ENCODE data around the gene PKLR. TPM values are rescaled to one million over a fixed set of nuclear protein-coding genes. Genes with fewer than 3 reads are reported as not detected.

The PKLR gene
- total RNA-seq, 1 experiment from 2014 or later, result not detected

DNA sequence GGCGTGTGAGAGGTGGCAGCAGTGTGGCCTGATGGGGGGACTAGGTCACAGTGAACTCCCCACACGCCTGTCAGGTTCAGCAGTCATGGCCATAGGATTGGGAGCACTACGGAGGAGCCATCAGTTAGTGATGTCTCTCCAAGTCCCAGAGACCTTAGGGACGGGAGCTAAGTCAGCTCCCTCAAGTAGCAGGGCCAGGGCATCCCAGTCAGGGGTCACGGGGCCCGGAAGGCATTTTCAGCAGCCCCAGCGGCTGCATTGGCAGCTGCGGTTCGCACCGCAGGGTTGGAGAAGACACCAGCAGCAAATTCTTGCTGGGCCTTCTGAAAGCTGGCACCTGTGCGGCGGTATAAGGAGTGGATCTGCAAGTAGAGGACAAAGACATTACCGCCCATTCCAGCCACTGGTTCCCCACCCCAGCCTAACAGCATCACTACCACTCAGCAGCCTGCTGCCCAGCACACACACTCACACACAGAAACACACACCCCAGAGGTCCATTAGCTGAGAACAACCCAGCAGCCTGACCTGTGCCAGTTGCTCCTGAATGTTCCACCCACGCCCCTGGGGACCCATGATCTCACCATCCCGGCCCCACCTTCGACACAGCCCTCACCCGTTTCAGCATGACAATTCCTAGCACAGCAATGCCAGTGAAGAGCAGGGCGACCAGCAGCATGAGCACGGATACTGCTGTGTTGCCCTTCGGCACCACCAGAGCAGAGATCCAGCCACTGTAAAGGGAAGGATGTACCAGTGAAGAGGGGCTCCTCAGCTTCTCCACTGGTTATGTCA, 45.0 kb downstream of the PKLR start:
- peaks cover 39% of the 10 kb centered on the region for H3K36me3 Mint-ChIP-seq (ENCODE audit: insufficient read depth, unreplicated experiment)
- peaks cover 20% of the 10 kb centered on the region for H3K4me1 Mint-ChIP-seq (ENCODE audit: low read depth, unreplicated experiment)
- ChIA-PET POLR2A (no interaction called here), CTCF (interaction anchor here (0.6 to 1.6 kb wide), 2 partner anchors 17 to 67 kb away, joined by 3 to 7 read pairs; partner anchors contain the start of gene CLK2)
- Histone ChIP-seq H3K9me3 (no peaks in the 10 kb centered on the region), H3K4me3 (ENCODE audit: low read depth, low read length) (peak overlapping the region; percentile 52), H3K36me3 (ENCODE audit: control insufficient read depth, insufficient read depth, low read length) (no peaks in the 10 kb centered on the region), H3K27me3 (replicated peaks; ENCODE audit: control insufficient read depth, insufficient read depth, low read length) (no peaks in the 10 kb centered on the region), H3K4me1 (no peaks in the 10 kb centered on the region; the same call in 1 of the 2 replicates)
- intact Hi-C loops (cut with micrococcal nuclease; ENCODE audit: unreplicated experiment), result no loop called here
- peak overlapping the region; percentile 93 for H3K27ac Mint-ChIP-seq (ENCODE audit: unreplicated experiment)
- TF ChIP-seq, protein P1, sequence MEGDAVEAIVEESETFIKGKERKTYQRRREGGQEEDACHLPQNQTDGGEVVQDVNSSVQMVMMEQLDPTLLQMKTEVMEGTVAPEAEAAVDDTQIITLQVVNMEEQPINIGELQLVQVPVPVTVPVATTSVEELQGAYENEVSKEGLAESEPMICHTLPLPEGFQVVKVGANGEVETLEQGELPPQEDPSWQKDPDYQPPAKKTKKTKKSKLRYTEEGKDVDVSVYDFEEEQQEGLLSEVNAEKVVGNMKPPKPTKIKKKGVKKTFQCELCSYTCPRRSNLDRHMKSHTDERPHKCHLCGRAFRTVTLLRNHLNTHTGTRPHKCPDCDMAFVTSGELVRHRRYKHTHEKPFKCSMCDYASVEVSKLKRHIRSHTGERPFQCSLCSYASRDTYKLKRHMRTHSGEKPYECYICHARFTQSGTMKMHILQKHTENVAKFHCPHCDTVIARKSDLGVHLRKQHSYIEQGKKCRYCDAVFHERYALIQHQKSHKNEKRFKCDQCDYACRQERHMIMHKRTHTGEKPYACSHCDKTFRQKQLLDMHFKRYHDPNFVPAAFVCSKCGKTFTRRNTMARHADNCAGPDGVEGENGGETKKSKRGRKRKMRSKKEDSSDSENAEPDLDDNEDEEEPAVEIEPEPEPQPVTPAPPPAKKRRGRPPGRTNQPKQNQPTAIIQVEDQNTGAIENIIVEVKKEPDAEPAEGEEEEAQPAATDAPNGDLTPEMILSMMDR (IDR thresholded peaks at IDR 0.05; ENCODE audit: insufficient read depth in 1 of 2, low read depth in 1 of 2, low read length in 1 of 2, severe bottlenecking in 1 of 2, unreplicated experiment in 1 of 2), result no peak
- BruUV-seq (replicated peaks), result no TSS peak
- H3K4me3 Mint-ChIP-seq (ENCODE audit: unreplicated experiment), result peak overlapping the region; percentile 92
- H3K9me3 Mint-ChIP-seq (ENCODE audit: unreplicated experiment), result no peaks in the 10 kb centered on the region
- no peaks in the 10 kb centered on the region for H3K27me3 Mint-ChIP-seq (ENCODE audit: insufficient read depth, unreplicated experiment)
- DNase-seq, result no peak

DNA sequence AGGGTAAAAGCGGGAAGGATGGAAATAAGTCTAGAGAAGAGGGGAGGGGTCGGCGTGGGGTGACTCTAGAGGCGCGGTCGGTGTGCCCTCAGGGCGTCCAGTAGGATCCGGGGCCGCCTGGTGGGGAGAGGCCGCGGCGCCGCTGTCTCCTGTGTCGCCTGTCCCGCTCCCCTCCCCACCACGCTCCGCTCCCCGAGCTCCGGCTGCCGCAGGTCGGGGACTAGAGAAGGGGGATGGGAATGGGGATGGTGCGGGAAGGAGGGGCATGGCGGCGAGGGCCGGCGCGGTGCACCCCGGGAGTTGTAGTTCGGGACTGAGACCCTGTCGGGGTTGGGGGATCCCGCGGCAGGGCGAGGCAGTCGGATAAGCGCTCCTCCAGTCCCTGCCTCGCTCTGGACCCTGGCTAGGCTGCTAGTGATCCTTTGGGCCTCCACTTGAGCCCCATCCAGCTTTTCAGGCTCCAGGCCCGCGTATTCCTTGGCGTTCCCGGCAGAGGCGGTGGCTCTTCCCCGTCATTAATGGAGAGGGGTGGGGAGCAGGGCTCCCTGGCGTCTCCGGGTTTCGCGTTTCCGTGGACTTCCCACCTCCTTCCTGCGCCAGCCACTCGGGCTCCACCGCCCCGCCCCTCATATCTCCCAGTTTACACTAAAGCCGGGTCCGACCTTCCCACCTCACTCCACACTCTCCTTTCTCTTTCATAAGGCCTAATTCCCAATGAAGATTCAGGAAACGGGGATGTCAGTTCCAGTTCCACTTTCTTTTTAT, 45.8 kb downstream of the PKLR start, which contains the start of gene ENTREP3:
TSS of gene ENTREP3 (minus strand) at position 241 of the 765 bp plus-strand sequence. CDS start 606 bp downstream, outside the sequence.
- H3K4me3 Mint-ChIP-seq (ENCODE audit: unreplicated experiment), result peak within 1 kb of the TSS; percentile 92
- intact Hi-C loops (cut with micrococcal nuclease; ENCODE audit: unreplicated experiment), result loop anchor here (1.0 kb wide), 1 partner anchor 53 kb away; the partner anchor contains the start of gene FDPS
- TF ChIP-seq, protein P1 (IDR thresholded peaks at IDR 0.05; ENCODE audit: insufficient read depth in 1 of 2, low read depth in 1 of 2, low read length in 1 of 2, severe bottlenecking in 1 of 2, unreplicated experiment in 1 of 2), result peak in 1 of 2 experiments; percentile 32
- Histone ChIP-seq H3K9me3 (no peaks in the 10 kb centered on the region), H3K4me3 (ENCODE audit: low read depth, low read length) (peak within 1 kb of the TSS; percentile 52), H3K4me1 (peaks cover 4% of the 10 kb centered on the region; the same call in 1 of the 2 replicates), H3K27me3 (replicated peaks; ENCODE audit: control insufficient read depth, insufficient read depth, low read length) (no peaks in the 10 kb centered on the region), H3K36me3 (ENCODE audit: control insufficient read depth, insufficient read depth, low read length) (no peaks in the 10 kb centered on the region)
- H3K36me3 Mint-ChIP-seq (ENCODE audit: insufficient read depth, unreplicated experiment), result peaks cover 31% of the 10 kb centered on the region
- no peaks in the 10 kb centered on the region for H3K27me3 Mint-ChIP-seq (ENCODE audit: insufficient read depth, unreplicated experiment)
- no TSS peak for BruUV-seq (replicated peaks)
- ChIA-PET POLR2A (interaction anchor here (0.6 to 0.9 kb wide), 2 partner anchors 17 to 68 kb away, joined by 3 to 5 read pairs; partner anchors contain the start of gene CLK2), CTCF (interaction anchor here (0.5 to 1.6 kb wide), 6 partner anchors 18 to 720 kb away, joined by 3 to 7 read pairs (median 4); partner anchors contain the start of genes CLK2 and FDPS)
- peak within 1 kb of the TSS; percentile 93 for H3K27ac Mint-ChIP-seq (ENCODE audit: unreplicated experiment)
- peak; percentile 90 to 91 for DNase-seq
- H3K9me3 Mint-ChIP-seq (ENCODE audit: unreplicated experiment), result no peaks in the 10 kb centered on the region
- peaks cover 22% of the 10 kb centered on the region for H3K4me1 Mint-ChIP-seq (ENCODE audit: low read depth, unreplicated experiment)

All from Caco-2 (cell line).